Skeletal muscle tissue (tissue), 4 donors: ENCODE data around the gene PPP1CB. TPM values are rescaled to one million over a fixed set of nuclear protein-coding genes. Genes with fewer than 3 reads are reported as not detected.
"Not testable (repeated sequence)": the region's sequence is repeated elsewhere in the genome, so short reads cannot be mapped to it uniquely, and the experiment has no call there.

Source experiments
- H3K27ac ChIP-seq: one replicate; pipeline ENCODE4 v1.7.0; 2013; ENCODE audit warnings: mild to moderate bottlenecking, low read depth, low read length, inconsistent platforms
- H3K27me3 ChIP-seq, 3 donors: one replicate each; pipeline ENCODE4 v1.7.0; 2013; ENCODE audit warnings: low read length in 3 of 3; ENCODE audit not compliant: control insufficient read depth in 3 of 3, insufficient read depth in 3 of 3
- H3K36me3 ChIP-seq, 3 donors: one replicate each; pipeline ENCODE4 v1.7.0; 2013; ENCODE audit warnings: low read length in 3 of 3; ENCODE audit not compliant: control insufficient read depth in 3 of 3, insufficient read depth in 3 of 3
- H3K4me1 ChIP-seq, 3 donors: one replicate each; pipeline ENCODE4 v1.7.0; 2013; ENCODE audit warnings: low read length in 3 of 3, mild to moderate bottlenecking in 3 of 3; ENCODE audit not compliant: control insufficient read depth in 3 of 3, insufficient read depth in 3 of 3
- H3K4me3 ChIP-seq, 3 donors: one replicate each; pipeline ENCODE4 v1.7.0; 2013; ENCODE audit warnings: low read length in 3 of 3
- H3K9ac ChIP-seq, 3 donors: one replicate each; pipeline ENCODE4 v1.7.0; 2013; ENCODE audit warnings: low read length in 3 of 3, mild to moderate bottlenecking in 3 of 3, moderate library complexity in 2 of 3, low read depth in 1 of 3
- H3K9me3 ChIP-seq, 3 donors: one replicate each; pipeline ENCODE4 v1.7.0; 2013; ENCODE audit warnings: low read length in 3 of 3; ENCODE audit not compliant: control insufficient read depth in 3 of 3
- total RNA-seq: library from RNA; depleted of rRNA; stranded (reverse); fragments of >200 nt; gene quantifications from one replicate; pipeline ENCODE4 v1.2.3, GENCODE V29; 2014
- donor health status: Osteomylitis.

The PPP1CB gene
- total RNA-seq, 1 donor from 2014 or later: 156 TPM

DNA sequence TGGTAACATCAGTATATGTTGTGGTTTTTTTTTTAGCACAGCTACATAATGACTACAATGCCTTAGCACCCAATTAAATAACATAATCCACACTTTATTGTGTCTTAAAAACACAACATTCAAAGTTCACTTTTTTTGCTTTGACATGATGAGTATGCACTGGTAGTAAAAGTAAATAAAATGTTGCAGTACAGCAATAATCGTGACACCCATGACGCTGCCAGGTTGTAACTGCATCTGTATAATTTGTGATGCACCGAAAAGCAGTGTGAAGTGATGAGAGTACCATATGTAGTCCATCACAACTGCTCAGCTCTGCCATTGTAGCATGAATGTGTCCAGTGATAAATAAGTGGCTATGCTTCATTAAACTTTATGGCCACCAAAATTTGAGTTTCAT, 15.7 kb downstream of the PPP1CB start:
- peaks cover 14 to 28% (median 26%) of the 10 kb centered on the region in 3 donors for H3K4me1 ChIP-seq
- H3K36me3 ChIP-seq: no peaks in the 10 kb centered on the region
- H3K27me3 ChIP-seq: no peaks in the 10 kb centered on the region
- H3K9me3 ChIP-seq: peaks cover 0 to 2% (median 0%) of the 10 kb centered on the region in 3 donors
- no peak overlapping the region for H3K4me3 ChIP-seq
- H3K9ac ChIP-seq: no peak overlapping the region
- no peak overlapping the region for H3K27ac ChIP-seq

DNA sequence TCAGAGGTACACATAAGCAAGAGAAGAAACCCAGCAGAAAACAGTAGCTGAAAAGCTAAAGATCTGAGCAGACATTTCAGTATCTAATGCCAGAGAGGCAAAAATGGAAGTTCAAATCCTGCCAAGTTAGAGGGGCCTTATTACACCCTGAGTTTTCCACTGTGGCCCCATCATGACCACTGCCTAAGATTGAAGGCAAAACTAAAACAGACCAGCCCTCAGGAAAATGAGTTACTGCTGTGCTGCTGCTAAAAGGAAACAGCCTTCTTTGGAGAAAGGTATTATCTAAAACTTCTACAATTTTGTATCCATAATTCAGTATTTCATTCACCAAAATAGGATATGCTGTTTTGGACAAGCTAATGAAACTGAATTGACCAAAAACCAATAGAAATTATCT, 16.8 kb downstream of the PPP1CB start:
- Histone ChIP-seq H3K9ac (no peak overlapping the region), H3K4me3 (no peak overlapping the region), H3K36me3 (no peaks in the 10 kb centered on the region), H3K27me3 (no peaks in the 10 kb centered on the region), H3K27ac (no peak overlapping the region), H3K4me1 (peaks cover 8 to 25% (median 21%) of the 10 kb centered on the region in 3 donors), H3K9me3 (peaks cover 0 to 2% (median 0%) of the 10 kb centered on the region in 3 donors)

DNA sequence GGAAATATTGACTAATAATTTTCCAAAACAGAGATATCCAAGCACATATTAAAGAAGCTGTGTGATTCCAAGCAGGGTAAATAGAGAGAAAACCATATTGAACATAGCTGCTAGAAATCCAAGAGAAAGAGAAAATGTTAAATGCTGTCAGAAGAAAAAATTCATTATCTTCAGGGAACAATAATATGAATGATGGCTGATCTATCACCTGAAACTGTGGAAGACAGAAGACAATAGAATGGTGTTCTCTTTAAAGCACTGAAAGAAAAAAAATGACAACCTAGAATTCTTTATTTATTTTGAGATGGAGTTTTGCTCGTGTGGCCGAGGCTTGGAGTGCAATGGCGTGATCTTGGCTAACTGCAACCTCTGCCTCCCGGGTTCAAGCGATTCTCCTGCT, 17.3 kb downstream of the PPP1CB start:
- H3K4me1 ChIP-seq: peaks cover 8 to 25% (median 21%) of the 10 kb centered on the region in 3 donors
- H3K9me3 ChIP-seq: peaks cover 0 to 2% (median 0%) of the 10 kb centered on the region in 3 donors
- H3K27ac ChIP-seq: no peak overlapping the region
- H3K27me3 ChIP-seq: no peaks in the 10 kb centered on the region
- no peak overlapping the region for H3K4me3 ChIP-seq
- no peaks in the 10 kb centered on the region for H3K36me3 ChIP-seq
- no peak overlapping the region for H3K9ac ChIP-seq

DNA sequence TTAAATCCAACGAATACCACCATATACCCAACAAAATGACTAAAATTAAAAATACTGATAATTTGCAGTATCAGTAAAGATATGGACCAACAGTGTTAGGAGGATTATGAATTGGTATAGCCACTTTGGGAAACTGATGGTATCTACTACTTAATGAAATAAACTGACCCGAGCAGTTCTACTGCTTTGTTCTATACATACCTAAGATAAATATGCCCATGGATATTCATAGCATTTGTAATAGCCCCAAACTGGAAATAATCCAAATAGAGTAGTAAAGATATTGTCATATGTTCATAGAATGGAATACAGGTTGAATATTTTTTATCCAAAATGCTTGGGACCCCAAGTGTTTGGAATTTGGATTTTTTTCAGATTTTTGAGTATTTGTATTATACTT, 20.7 kb downstream of the PPP1CB start:
- H3K27me3 ChIP-seq: no peaks in the 10 kb centered on the region
- no peak overlapping the region for H3K27ac ChIP-seq
- H3K36me3 ChIP-seq: no peaks in the 10 kb centered on the region
- H3K4me1 ChIP-seq: peaks cover 13 to 34% (median 22%) of the 10 kb centered on the region in 3 donors
- no peak overlapping the region for H3K9ac ChIP-seq
- H3K4me3 ChIP-seq: no peak overlapping the region
- peaks cover 0 to 2% (median 0%) of the 10 kb centered on the region in 3 donors for H3K9me3 ChIP-seq

DNA sequence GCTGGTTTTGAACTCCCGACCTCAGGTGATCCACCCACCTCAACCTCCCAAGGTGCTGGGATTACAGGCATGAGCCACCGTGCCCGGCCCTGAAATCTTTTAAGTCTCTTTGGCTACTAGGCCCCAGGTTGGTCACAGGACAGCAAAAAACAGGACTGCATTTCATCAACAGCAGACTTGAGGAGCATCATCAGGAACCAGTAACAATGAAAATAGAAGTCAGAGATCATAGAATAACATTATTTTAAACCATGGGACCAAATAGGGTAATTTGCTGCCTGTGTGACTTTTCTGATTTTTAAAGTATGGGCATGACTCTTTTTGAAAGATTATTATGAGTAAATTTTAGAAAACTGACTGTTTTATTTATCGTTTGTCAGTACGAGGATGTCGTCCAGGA, 24.8 kb downstream of the PPP1CB start:
- Histone ChIP-seq H3K4me3 (no peak overlapping the region), H3K9ac (no peak overlapping the region), H3K27ac (peak overlapping the region; percentile 57), H3K4me1 (peaks cover 26 to 43% (median 36%) of the 10 kb centered on the region in 3 donors), H3K27me3 (no peaks in the 10 kb centered on the region), H3K9me3 (no peaks in the 10 kb centered on the region), H3K36me3 (peaks cover 5 to 24% (median 15%) of the 10 kb centered on the region in 3 donors)

DNA sequence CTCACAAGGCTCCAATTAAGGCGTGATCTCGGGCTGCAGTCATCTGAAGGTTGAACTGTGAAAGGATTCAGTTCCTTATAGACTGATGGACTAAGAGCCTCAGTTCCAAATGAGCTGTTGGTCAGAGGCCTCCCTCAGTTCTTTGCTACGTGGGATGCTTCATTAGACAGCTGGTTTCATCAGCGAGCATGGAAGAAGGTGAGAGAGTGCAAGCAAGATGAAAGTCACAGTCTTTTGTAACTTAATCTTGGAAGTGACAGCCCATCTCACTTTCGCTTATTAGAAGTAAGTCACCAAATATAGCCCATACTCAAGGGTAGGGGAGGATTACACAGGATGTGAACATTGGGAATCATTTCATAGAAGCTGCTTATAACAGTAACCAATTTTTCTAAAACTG, 26.8 kb downstream of the PPP1CB start:
- peak overlapping the region; percentile 82 for H3K27ac ChIP-seq
- H3K27me3 ChIP-seq: no peaks in the 10 kb centered on the region
- H3K36me3 ChIP-seq: peaks cover 5 to 36% (median 25%) of the 10 kb centered on the region in 3 donors
- peaks cover 26 to 36% (median 31%) of the 10 kb centered on the region in 3 donors for H3K4me1 ChIP-seq
- H3K9ac ChIP-seq: peak overlapping the region in 1 of 3 donors; percentile 2
- H3K4me3 ChIP-seq: no peak overlapping the region
- no peaks in the 10 kb centered on the region for H3K9me3 ChIP-seq

DNA sequence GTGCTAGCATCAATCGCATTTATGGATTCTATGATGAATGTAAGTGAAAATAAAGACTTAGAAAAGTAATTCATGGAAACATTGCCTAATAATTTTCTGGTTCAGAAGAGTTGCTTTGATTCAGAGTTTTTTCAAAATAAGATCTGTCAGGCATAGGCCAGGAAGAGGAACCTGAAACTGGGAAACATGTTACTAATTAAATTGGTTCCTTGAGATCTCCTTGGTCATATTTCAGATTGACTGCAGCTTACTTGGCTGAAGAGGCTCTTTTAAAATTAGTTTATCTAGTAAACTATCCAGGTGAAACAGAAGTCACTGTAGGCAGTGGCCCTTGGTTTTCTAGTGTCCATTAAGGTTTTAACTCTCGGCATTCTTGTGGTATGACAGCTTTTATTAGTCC, 27.4 kb downstream of the PPP1CB start:
- no peak overlapping the region for H3K4me3 ChIP-seq
- H3K36me3 ChIP-seq: peaks cover 8 to 36% (median 30%) of the 10 kb centered on the region in 3 donors
- no peaks in the 10 kb centered on the region for H3K27me3 ChIP-seq
- H3K9me3 ChIP-seq: no peaks in the 10 kb centered on the region
- H3K27ac ChIP-seq: peak overlapping the region; percentile 82
- H3K4me1 ChIP-seq: peaks cover 26 to 38% (median 31%) of the 10 kb centered on the region in 3 donors
- peak overlapping the region in 1 of 3 donors; percentile 2 for H3K9ac ChIP-seq

DNA sequence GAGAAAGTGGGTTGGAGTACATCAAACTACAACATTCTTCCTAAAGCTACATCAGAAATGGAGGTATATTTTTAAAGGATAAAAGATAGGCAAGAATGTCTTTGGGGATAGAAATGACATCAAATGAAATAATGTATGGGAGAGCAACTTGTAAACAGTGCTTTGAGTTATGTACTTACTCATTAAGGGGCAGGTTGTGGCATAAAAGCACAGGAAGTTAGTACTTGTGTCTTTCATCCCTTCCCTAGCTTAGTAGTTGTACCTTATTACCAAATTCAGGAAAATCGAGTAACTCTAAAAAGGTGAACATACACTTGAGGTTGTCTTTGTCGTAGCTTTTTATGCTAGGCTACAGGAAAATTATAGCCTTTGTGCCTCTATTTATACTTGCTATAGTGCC, 28.9 kb downstream of the PPP1CB start:
- Histone ChIP-seq H3K4me3 (no peak overlapping the region), H3K27me3 (no peaks in the 10 kb centered on the region), H3K9ac (no peak overlapping the region), H3K27ac (no peak overlapping the region), H3K36me3 (peaks cover 9 to 43% (median 35%) of the 10 kb centered on the region in 3 donors), H3K9me3 (no peaks in the 10 kb centered on the region), H3K4me1 (peaks cover 21 to 34% (median 23%) of the 10 kb centered on the region in 3 donors)

DNA sequence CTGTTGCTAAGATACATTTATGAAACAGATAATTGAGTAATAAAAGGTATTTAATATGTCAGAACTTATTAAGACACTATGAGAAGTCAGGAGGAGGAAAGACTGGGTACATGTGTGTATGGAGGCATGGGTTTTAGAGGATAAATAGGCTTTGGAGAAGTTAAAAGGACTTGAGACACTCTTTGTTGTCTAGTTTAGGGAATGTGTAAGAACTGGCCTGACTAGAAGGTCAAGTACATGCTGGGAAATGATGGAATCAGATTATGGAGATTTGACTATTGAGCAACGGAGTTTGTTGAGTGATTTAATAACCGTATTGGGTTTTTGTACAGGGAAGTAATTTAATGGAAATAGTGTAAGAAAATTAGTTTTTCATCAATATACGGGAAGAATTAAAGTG, 30.8 kb downstream of the PPP1CB start:
- H3K27me3 ChIP-seq: no peaks in the 10 kb centered on the region
- no peaks in the 10 kb centered on the region for H3K9me3 ChIP-seq
- H3K4me3 ChIP-seq: no peak overlapping the region
- H3K9ac ChIP-seq: no peak overlapping the region
- H3K27ac ChIP-seq: no peak overlapping the region
- H3K36me3 ChIP-seq: peaks cover 11 to 51% (median 40%) of the 10 kb centered on the region in 3 donors
- peaks cover 14 to 25% (median 16%) of the 10 kb centered on the region in 3 donors for H3K4me1 ChIP-seq

DNA sequence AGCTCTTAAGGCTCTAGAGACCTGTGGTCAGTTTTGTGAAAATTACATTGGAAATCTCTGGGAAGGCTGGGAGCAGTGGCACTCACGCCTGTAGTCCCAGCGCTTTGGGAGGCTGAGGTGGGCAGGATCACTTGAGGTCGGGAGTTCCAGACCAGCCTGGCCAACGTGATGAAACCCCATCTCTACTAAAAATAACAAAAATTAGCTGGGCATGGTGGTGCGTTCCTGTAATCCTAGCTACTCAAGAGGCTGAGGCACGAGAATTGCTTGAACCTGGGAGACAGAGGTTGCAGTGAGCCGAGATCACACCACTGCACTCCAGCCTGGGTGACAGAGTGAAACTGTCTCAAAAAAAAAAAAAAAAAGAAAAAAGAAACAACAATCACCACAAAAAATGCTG, 32.9 kb downstream of the PPP1CB start:
- Histone ChIP-seq H3K36me3 (peaks cover 13 to 54% (median 54%) of the 10 kb centered on the region in 3 donors), H3K27ac (peak overlapping the region; percentile 12)
- H3K4me3 ChIP-seq, H3K9ac ChIP-seq, H3K9me3 ChIP-seq, H3K4me1 ChIP-seq, H3K27me3 ChIP-seq: not testable (repeated sequence)
